Ovary (tissue), 3 donors: Measurements from ENCODE around the gene DENND5B.

Experiments
- CTCF ChIP-seq, 3 donors: fragments of 450-650 bp in 2 of 3; fragments of 200-600 bp in 1 of 3; IDR thresholded peaks; one replicate each; pipeline versions ENCODE4 v1.5.1 to v1.8.0; 2016 to 2022; ENCODE audit warnings: antibody characterized with exemption in 3 of 3, mild to moderate bottlenecking in 1 of 3
- POLR2A ChIP-seq: fragments of 450-650 bp; IDR thresholded peaks from one replicate; pipeline ENCODE4 v1.6.1; 2017; ENCODE audit warnings: antibody characterized with exemption, mild to moderate bottlenecking, moderate library complexity
- donor health status: DM: no; HTN: no; CAD: no.

GRCh38 chr12:31525496-31526157 lies 65.3 kb downstream of the DENND5B start:
- TF ChIP-seq POLR2A (no peak), CTCF (IDR thresholded peaks at IDR 0.05) (no peak)
